K562 (cell line): ENCODE measurements around the gene ARRDC5. TPM values are rescaled to one million over a fixed set of nuclear protein-coding genes. Genes with fewer than 3 reads are reported as not detected.

Experiments
- BCOR ChIP-seq: fragments of 450-650 bp; IDR thresholded peaks from 2 replicates; pipeline ENCODE4 v1.6.1; 2016
- CREM ChIP-seq: IDR thresholded peaks from 2 replicates; pipeline ENCODE4 v1.6.1; 2014; ENCODE audit warnings: antibody characterized with exemption, low read depth
- ETV1 ChIP-seq: fragments of 450-650 bp; conservative IDR thresholded peaks from 2 replicates; pipeline ENCODE4 v1.6.1; 2016; ENCODE audit warnings: missing genetic modification characterization, control low read depth, low read depth, missing compliant biosample characterization
- FOXK2 ChIP-seq, 2 experiments: fragments of 450-650 bp; IDR thresholded peaks in 1 of 2; conservative IDR thresholded peaks in 1 of 2; 2 replicates each; pipeline ENCODE4 v1.6.1; 2016; ENCODE audit warnings: low read depth in 2 of 2, mild to moderate bottlenecking in 1 of 2
- GABPB1 ChIP-seq: sonication (generic); formaldehyde crosslinking; IDR thresholded peaks from 2 replicates; pipeline ENCODE4 v1.8.0; 2022; ENCODE audit warnings: mild to moderate bottlenecking, missing genetic modification reagents
- HDAC1 ChIP-seq, 2 experiments: fragments of 450-650 bp; IDR thresholded peaks; 2 replicates each; pipeline ENCODE4 v1.6.1; 2016 to 2017; ENCODE audit warnings: inconsistent platforms in 1 of 2, mild to moderate bottlenecking in 1 of 2, moderate library complexity in 1 of 2
- ILF3 ChIP-seq: fragments of 450-650 bp; IDR thresholded peaks from 2 replicates; pipeline ENCODE4 v1.6.1; 2018; ENCODE audit warnings: antibody characterized with exemption, mild to moderate bottlenecking, moderate library complexity, borderline replicate concordance
- MBD1 ChIP-seq: fragments of 250-450 bp; sonication (Bioruptor Pico); IDR thresholded peaks from 2 replicates; pipeline ENCODE4 v1.8.0; 2022; ENCODE audit warnings: inconsistent platforms
- MTA1 ChIP-seq: fragments of 450-650 bp; IDR thresholded peaks from 2 replicates; pipeline ENCODE4 v1.6.1; 2017; ENCODE audit warnings: borderline replicate concordance
- NFATC3 ChIP-seq: fragments of 450-650 bp; IDR thresholded peaks from 2 replicates; pipeline ENCODE4 v1.6.1; 2017; ENCODE audit warnings: mild to moderate bottlenecking
- NKRF ChIP-seq: fragments of 450-650 bp; IDR thresholded peaks from 2 replicates; pipeline ENCODE4 v1.6.1; 2016; ENCODE audit warnings: borderline replicate concordance
- NUFIP1 ChIP-seq: fragments of 450-650 bp; IDR thresholded peaks from 2 replicates; pipeline ENCODE4 v1.6.1; 2018; ENCODE audit not compliant: partially characterized antibody
- RAD21 ChIP-seq, 2 experiments: fragments of 250-450 bp in 1 of 2; fragments of 450-650 bp in 1 of 2; sonication (Bioruptor Pico) in 1 of 2; formaldehyde crosslinking in 1 of 2; IDR thresholded peaks in 1 of 2; conservative IDR thresholded peaks in 1 of 2; 2 replicates each; pipeline versions ENCODE4 v1.4.0 to v1.8.0; 2020 to 2022; ENCODE audit warnings: mild to moderate bottlenecking in 2 of 2, moderate library complexity in 1 of 2
- THRB ChIP-seq: fragments of 450-650 bp; formaldehyde crosslinking; conservative IDR thresholded peaks from 2 replicates; pipeline ENCODE4 v1.4.0; 2022; ENCODE audit warnings: mild to moderate bottlenecking, missing genetic modification characterization
- VEZF1 ChIP-seq: fragments of 200-800 bp; sonication (Bioruptor generic); IDR thresholded peaks from 2 replicates; pipeline ENCODE4 v1.6.1; 2017; ENCODE audit warnings: missing genetic modification characterization, missing compliant biosample characterization
- XRCC5 ChIP-seq: fragments of 200-400 bp; formaldehyde crosslinking; IDR thresholded peaks from 2 replicates; pipeline ENCODE4 v1.6.1; 2017; ENCODE audit warnings: low read depth, mild to moderate bottlenecking, low read length
- ZHX1 ChIP-seq: fragments of 150-350 bp; conservative IDR thresholded peaks from 2 replicates; pipeline ENCODE4 v1.6.1; 2014; ENCODE audit warnings: low read length
- ZNF76 ChIP-seq: fragments of 250-450 bp; sonication (Bioruptor Pico); IDR thresholded peaks from 2 replicates; pipeline ENCODE4 v1.4.0; 2020; ENCODE audit warnings: mild to moderate bottlenecking, moderate library complexity, borderline replicate concordance
- polyA plus RNA-seq, 8 experiments: library from polyadenylated mRNA; depleted of rRNA in 4 of 8; stranded (reverse) in 5 of 8; unstranded in 3 of 8; fragments of >200 nt; fragmentation: Nextera tagmentation in 2 of 8; fragmentation: Illumina TruSeq in 1 of 8; extraction: Ambion mirVana in 2 of 8; extraction: Trizol in 1 of 8; gene quantifications; 2 replicates each; pipeline versions ENCODE4 v1.2.1 to v1.2.3, GENCODE V29; 2011 to 2014; ENCODE audit warnings: inconsistent platforms in 1 of 8, missing spikeins in 1 of 8
- total RNA-seq, 7 experiments: library from RNA; depleted of rRNA in 6 of 7; stranded (reverse); fragments of >200 nt in 6 of 7; fragmentation: Illumina TruSeq in 2 of 7; extraction: Trizol in 2 of 7; gene quantifications; 2 replicates each; pipeline versions ENCODE4 v1.2.1 to v1.2.3, GENCODE V29; 2011 to 2021; ENCODE audit warnings: low replicate concordance in 1 of 7

ARRDC5 gene
- total and polyA plus RNA-seq, 9 of the 15 experiments (the other 6 are each of a cell fraction or from before 2014, with no cell fraction given) = not detected

- TF ChIP-seq THRB (CRISPR knock-in tag) = 0 out of 2 replicates have a peak, but pooled peaks have one; percentile 35
- TF ChIP-seq FOXK2 (conservative IDR thresholded peaks at IDR 0.05 in 1 of 2, IDR thresholded peaks at IDR 0.05 in 1 of 2; ENCODE audit: low read depth in 2 of 2) = 0 out of 4 replicates have a peak, but pooled peaks of 1 of the 2 experiments have one; percentile 24
- no peak for TF ChIP-seq MBD1 (CRISPR knock-in tag)
- peak; percentile 100 for TF ChIP-seq BCOR
- TF ChIP-seq RAD21 (CRISPR knock-in tag; conservative IDR thresholded peaks at IDR 0.05 in 1 of 2, IDR thresholded peaks at IDR 0.05 in 1 of 2) = no peak
- TF ChIP-seq ZNF76 = no peak
- peak; percentile 10 for TF ChIP-seq NUFIP1
- peak; percentile 62; the same call in 1 of the 2 replicates for TF ChIP-seq XRCC5
- TF ChIP-seq ZHX1 = no peak
- TF ChIP-seq GABPB1 (CRISPR knock-in tag) = peak; percentile 44; the same call in 1 of the 2 replicates
- peak; percentile 87 for TF ChIP-seq VEZF1
- peak; percentile 85 for TF ChIP-seq MTA1
- TF ChIP-seq CREM = peak; percentile 60; the same call in 1 of the 2 replicates
- 0 out of 2 replicates have a peak, but pooled peaks have one; percentile 50 for TF ChIP-seq NFATC3
- peak; percentile 97 for TF ChIP-seq ETV1 (tag)
- peak; percentile 94 to 96 for TF ChIP-seq HDAC1 (IDR thresholded peaks at IDR 0.05)
- TF ChIP-seq NKRF = peak; percentile 51; the same call in 1 of the 2 replicates
- TF ChIP-seq ILF3 = no peak
Measured at GRCh38 chr19:4870025-4870700, 32.5 kb downstream of the ARRDC5 start (continued).
